H1 (cell line): ENCODE results near the gene FGF10. TPM values are rescaled to one million over a fixed set of nuclear protein-coding genes. Genes with fewer than 3 reads are reported as not detected.

Experiments used
- CTCF ChIA-PET: fragments of 300-600 bp; sonication (Branson Sonifier 250); formaldehyde crosslinking; loops from one replicate; lab custom pipeline; 2021; ENCODE audit not compliant: partially characterized antibody; lab: Charles Lee
- POLR2A ChIA-PET: fragments of 300-600 bp; sonication (Branson Sonifier 250); formaldehyde crosslinking; loops from one replicate; lab custom pipeline; 2021; ENCODE audit warnings: inconsistent platforms; ENCODE audit not compliant: partially characterized antibody; lab: Charles Lee
- DNase-seq, 2 experiments: peaks; one replicate each; pipeline versions ENCODE4 v3.0.0 to v3.0.0-alpha.2; 2010 to 2022; ENCODE audit warnings: low spot score in 2 of 2, low read depth in 1 of 2, mixed read lengths in 1 of 2
- FAIRE-seq: peaks from 2 replicates; lab custom pipeline; 2011; peaks lifted over from hg19 to GRCh38; lab: Jason Lieb, UNC
- H2AFZ ChIP-seq: 2 replicates; pipeline ENCODE4 v1.8.1; 2012; ENCODE audit warnings: low read length, inconsistent platforms
- H2AK5ac ChIP-seq: 2 replicates; pipeline ENCODE4 v1.6.1; 2013; ENCODE audit warnings: low read depth, low read length
- H2BK120ac ChIP-seq: replicated peaks from 2 replicates; pipeline ENCODE3; 2013; ENCODE audit warnings: low read depth, low read length, inconsistent platforms
- H2BK12ac ChIP-seq: 2 replicates; pipeline ENCODE4 v1.6.1; 2013; ENCODE audit warnings: low read depth, low read length
- H2BK15ac ChIP-seq: 2 replicates; pipeline ENCODE4 v1.6.1; 2013; ENCODE audit warnings: low read length
- H2BK20ac ChIP-seq: 2 replicates; pipeline ENCODE4 v1.6.1; 2013; ENCODE audit warnings: low read length
- H2BK5ac ChIP-seq: 2 replicates; pipeline ENCODE4 v1.6.1; 2013; ENCODE audit warnings: low read depth, low read length
- H3K14ac ChIP-seq: 2 replicates; pipeline ENCODE4 v1.6.1; 2013; ENCODE audit warnings: inconsistent platforms; ENCODE audit not compliant: insufficient read length
- H3K18ac ChIP-seq: 2 replicates; pipeline ENCODE4 v1.6.1; 2013; ENCODE audit warnings: low read length; ENCODE audit errors: extremely low read depth
- H3K23ac ChIP-seq: 2 replicates; pipeline ENCODE4 v1.6.1; 2013; ENCODE audit warnings: inconsistent platforms; ENCODE audit not compliant: insufficient read length
- H3K23me2 ChIP-seq: 2 replicates; pipeline ENCODE4 v1.6.1; 2013; ENCODE audit warnings: low read depth, low read length
- H3K27ac ChIP-seq: 2 replicates; pipeline ENCODE4 v1.6.1; 2011; ENCODE audit warnings: low read depth, low read length, inconsistent platforms
- H3K27me3 ChIP-seq, 4 experiments: replicated peaks in 1 of 4; 1 replicate in 1 of 4; 2 replicates in 3 of 4; pipeline versions ENCODE4 v1.6.1 to v1.8.1; 2011 to 2013; ENCODE audit warnings: low read length in 3 of 4, mild to moderate bottlenecking in 3 of 4, inconsistent platforms in 2 of 4, mixed read lengths in 2 of 4, moderate library complexity in 1 of 4; ENCODE audit not compliant: control insufficient read depth in 3 of 4, insufficient read depth in 3 of 4; ENCODE audit errors: extremely low read depth in 1 of 4
- H3K36me3 ChIP-seq, 4 experiments: 2 replicates each; pipeline versions ENCODE4 v1.6.1 to v1.8.1; 2011 to 2013; ENCODE audit warnings: mild to moderate bottlenecking in 4 of 4, low read length in 3 of 4, moderate library complexity in 2 of 4, control low read depth in 1 of 4, inconsistent platforms in 1 of 4; ENCODE audit not compliant: insufficient read depth in 4 of 4, control insufficient read depth in 2 of 4
- H3K4ac ChIP-seq: replicated peaks from 2 replicates; pipeline ENCODE3; 2013; ENCODE audit warnings: low read length, low read depth, mixed read lengths, inconsistent platforms; ENCODE audit not compliant: insufficient read length
- H3K4me1 ChIP-seq, 4 experiments: replicated peaks in 1 of 4; 1 replicate in 1 of 4; 2 replicates in 3 of 4; pipeline versions ENCODE4 v1.6.1 to v1.8.1; 2011 to 2013; ENCODE audit warnings: low read length in 3 of 4, inconsistent platforms in 2 of 4, mixed read lengths in 1 of 4; ENCODE audit not compliant: insufficient read depth in 4 of 4, control insufficient read depth in 3 of 4
- H3K4me2 ChIP-seq, 2 experiments: 2 replicates each; pipeline versions ENCODE4 v1.6.1 to v1.8.1; 2011 to 2013; ENCODE audit warnings: low read depth in 2 of 2, low read length in 2 of 2, control low read depth in 1 of 2, inconsistent platforms in 1 of 2, mild to moderate bottlenecking in 1 of 2; ENCODE audit not compliant: insufficient read depth in 1 of 2
- H3K4me3 ChIP-seq, 4 experiments: fragments of 200-600, 300-600 bp in 1 of 4; sonication (generic), shearing (Covaris generic), sonication (Bioruptor Twin) in 1 of 4; 2 replicates each; pipeline versions ENCODE4 v1.5.1 to v1.8.1; 2011 to 2016; ENCODE audit warnings: low read length in 4 of 4, low read depth in 3 of 4, control low read depth in 2 of 4, inconsistent platforms in 2 of 4, mild to moderate bottlenecking in 2 of 4, mixed read lengths in 1 of 4, moderate library complexity in 1 of 4; ENCODE audit not compliant: insufficient read depth in 2 of 4; ENCODE audit errors: extremely low read depth in 1 of 4
- H3K56ac ChIP-seq: replicated peaks from 2 replicates; pipeline ENCODE3; 2013; ENCODE audit warnings: low read depth, mild to moderate bottlenecking, mixed read lengths, low read length, inconsistent platforms; ENCODE audit not compliant: insufficient read length
- H3K79me1 ChIP-seq: 2 replicates; pipeline ENCODE4 v1.6.1; 2013; ENCODE audit warnings: low read depth, low read length, control low read depth
- H3K79me2 ChIP-seq, 2 experiments: 2 replicates each; pipeline versions ENCODE4 v1.6.1 to v1.8.1; 2012 to 2013; ENCODE audit warnings: low read length in 2 of 2, mild to moderate bottlenecking in 2 of 2, inconsistent platforms in 1 of 2; ENCODE audit not compliant: insufficient read depth in 2 of 2, control insufficient read depth in 1 of 2
- H3K9ac ChIP-seq, 4 experiments: replicated peaks in 1 of 4; 1 replicate in 1 of 4; 2 replicates in 3 of 4; pipeline versions ENCODE4 v1.6.1 to v1.8.1; 2011 to 2013; ENCODE audit warnings: low read depth in 3 of 4, low read length in 3 of 4, control low read depth in 2 of 4, mild to moderate bottlenecking in 2 of 4, moderate library complexity in 2 of 4, inconsistent platforms in 1 of 4; ENCODE audit errors: extremely low read depth in 1 of 4
- H3K9me3 ChIP-seq, 2 experiments: 2 replicates each; pipeline versions ENCODE4 v1.6.1 to v1.8.1; 2012 to 2013; ENCODE audit warnings: mild to moderate bottlenecking in 2 of 2, moderate library complexity in 2 of 2, control low read depth in 1 of 2, inconsistent platforms in 1 of 2, low read depth in 1 of 2, low read length in 1 of 2, mixed read lengths in 1 of 2; ENCODE audit not compliant: insufficient read depth in 2 of 2
- H4K20me1 ChIP-seq, 2 experiments: replicated peaks in 1 of 2; 2 replicates each; pipeline versions ENCODE3 to v1.8.1; 2011 to 2013; ENCODE audit warnings: inconsistent platforms in 2 of 2, low read length in 2 of 2, mild to moderate bottlenecking in 1 of 2; ENCODE audit not compliant: insufficient read depth in 2 of 2, control insufficient read depth in 1 of 2
- H4K5ac ChIP-seq: 2 replicates; pipeline ENCODE4 v1.6.1; 2013; ENCODE audit warnings: low read length, low read depth, mixed read lengths, inconsistent platforms; ENCODE audit not compliant: insufficient read length
- H4K8ac ChIP-seq: 2 replicates; pipeline ENCODE4 v1.8.0; 2013; ENCODE audit warnings: mild to moderate bottlenecking, moderate library complexity, low read length, inconsistent platforms; ENCODE audit not compliant: insufficient read depth; ENCODE audit errors: extremely low read depth
- H4K91ac ChIP-seq: replicated peaks from 2 replicates; pipeline ENCODE3; 2013; ENCODE audit warnings: low read length, mixed read lengths, inconsistent platforms; ENCODE audit not compliant: insufficient read length
- CBX5 ChIP-seq: fragments of 300-800, 300-1000 bp; sonication (generic); IDR thresholded peaks from 2 replicates; pipeline ENCODE4 v1.7.1; 2016; ENCODE audit warnings: antibody characterized with exemption, low read length, low read depth
- KDM5A ChIP-seq: fragments of 200-600 bp; IDR thresholded peaks from 2 replicates; pipeline ENCODE4 v1.7.1; 2012; ENCODE audit warnings: mild to moderate bottlenecking, low read length, inconsistent platforms, mixed read lengths
- WGBS, 2 experiments: shearing (Covaris generic) in 1 of 2; methylation state at CpG; one replicate each; pipeline versions ENCODE4 v1.1.6 to v1.1.7; 2013 to 2015; ENCODE audit warnings: low lambda C conversion rate in 2 of 2, mixed read lengths in 2 of 2, inconsistent platforms in 1 of 2, low coverage in 1 of 2, missing lambda C conversion rate in 1 of 2; ENCODE audit not compliant: insufficient replicate concordance in 2 of 2, insufficient coverage in 1 of 2, insufficient read length in 1 of 2; ENCODE audit errors: extremely low coverage in 1 of 2, missing lambda C conversion rate in 1 of 2; 5-methylcytosine and 5-hydroxymethylcytosine counted together
- polyA plus RNA-seq, 7 experiments: library from polyadenylated mRNA; depleted of rRNA in 3 of 7; stranded (reverse) in 5 of 7; unstranded in 2 of 7; fragments of >200 nt in 5 of 7; fragments of 200-250 nt in 2 of 7; gene quantifications; 1 replicate in 5 of 7; 2 replicates in 1 of 7; 4 replicates in 1 of 7; pipeline versions ENCODE4 v1.2.1 to v1.2.3, GENCODE V29; 2011 to 2013; ENCODE audit warnings: missing spikeins in 2 of 7, mixed read lengths in 2 of 7
- total RNA-seq: library from RNA; stranded (reverse); fragmentation: NEBNext Ultra II Directional; extraction: Animal tissue kit (Norgen Biotek cat#: 25700); gene quantifications from 2 replicates; pipeline ENCODE4 v1.2.1, GENCODE V29; 2021

The FGF10 gene
- total and polyA plus RNA-seq, 2 of the 8 experiments (the other 6 are each of a cell fraction or from before 2014, with no cell fraction given): 0.06 to 0.54 TPM

- ChIA-PET CTCF (interaction anchor here (0.5 kb wide), 1 partner anchor 51 kb away, joined by 3 read pairs; no protein-coding TSS in a partner anchor), POLR2A (no interaction called here)
- Histone ChIP-seq H4K91ac (no peak overlapping the region), H3K9me3 (no peaks in the 10 kb centered on the region), H3K79me1 (no peaks in the 10 kb centered on the region), H2BK5ac (no peak overlapping the region), H3K4me1 (no peaks in the 10 kb centered on the region), H3K56ac (no peak overlapping the region), H3K18ac (no peak overlapping the region), H4K20me1 (no peaks in the 10 kb centered on the region), H4K8ac (no peak overlapping the region), H3K9ac (no peak overlapping the region), H3K4me2 (no peak overlapping the region), H3K23ac (no peak overlapping the region), H3K4me3 (no peak overlapping the region), H3K27ac (no peak overlapping the region), H3K14ac (no peak overlapping the region), H4K5ac (no peak overlapping the region), H3K4ac (no peak overlapping the region), H3K23me2 (no peaks in the 10 kb centered on the region), H2AFZ (no peak overlapping the region), H2BK15ac (no peak overlapping the region), H2BK20ac (no peak overlapping the region), H3K27me3 (no peaks in the 10 kb centered on the region), H2BK12ac (no peak overlapping the region), H2AK5ac (no peak overlapping the region), H2BK120ac (no peak overlapping the region), H3K36me3 (no peaks in the 10 kb centered on the region), H3K79me2 (no peaks in the 10 kb centered on the region)
- WGBS, 2 experiments: 93% methylated on average over 4 of the region's 4 CpGs; no CpG with 5 or more reads in 1 of the 2 experiments
- no peak for FAIRE-seq
- DNase-seq: no peak
- TF ChIP-seq KDM5A: no peak
- TF ChIP-seq CBX5: no peak
Observed at GRCh38 chr5:44401611-44402010, 12.4 kb upstream of the FGF10 start.
